GM08714 (cell line): ENCODE data around the gene SLC22A2.
"Not testable (repeated sequence)": the region's sequence is repeated elsewhere in the genome, so short reads cannot be mapped to it uniquely, and the experiment has no call there.

Experiments used
- H3K4me3 ChIP-seq: fragments of 200-500 bp; sonication (Bioruptor generic); 2 replicates; pipeline ENCODE4 v1.5.1; 2014; ENCODE audit warnings: mild to moderate bottlenecking, low read length, inconsistent platforms
- ZNF274 ChIP-seq: IDR thresholded peaks from 2 replicates; pipeline ENCODE4 v1.6.1; 2012; ENCODE audit warnings: mild to moderate bottlenecking, low read depth, low read length

SLC22A2 gene

GRCh38 chr6:160248538-160248937, 10.1 kb downstream of the SLC22A2 start:
- no peak for TF ChIP-seq ZNF274
- no peak overlapping the region for H3K4me3 ChIP-seq

GRCh38 chr6:160247457-160247883, 11.2 kb downstream of the SLC22A2 start:
- no peak overlapping the region for H3K4me3 ChIP-seq
- no peak for TF ChIP-seq ZNF274

- no peak for TF ChIP-seq ZNF274
- H3K4me3 ChIP-seq, result no peak overlapping the region
These were observed 17.9 kb downstream of the SLC22A2 start for GRCh38 chr6:160240691-160241084.

- H3K4me3 ChIP-seq, result no peak overlapping the region
- no peak for TF ChIP-seq ZNF274
These were observed 18.5 kb downstream of the SLC22A2 start for GRCh38 chr6:160239929-160240690.

- H3K4me3 ChIP-seq, result no peak overlapping the region
- no peak for TF ChIP-seq ZNF274
These were observed 19.6 kb downstream of the SLC22A2 start for GRCh38 chr6:160238761-160239751.

- no peak overlapping the region for H3K4me3 ChIP-seq
- TF ChIP-seq ZNF274, result no peak
These were observed 20.3 kb downstream of the SLC22A2 start for GRCh38 chr6:160238278-160238711.

- H3K4me3 ChIP-seq, result not testable (repeated sequence)
These were observed 20.9 kb downstream of the SLC22A2 start for GRCh38 chr6:160237597-160238275.

GRCh38 chr6:160236235-160236872, 22.3 kb downstream of the SLC22A2 start:
- H3K4me3 ChIP-seq, result not testable (repeated sequence)

GRCh38 chr6:160233950-160234640, 24.5 kb downstream of the SLC22A2 start:
- H3K4me3 ChIP-seq, result not testable (repeated sequence)

GRCh38 chr6:160227769-160228161, 30.9 kb downstream of the SLC22A2 start:
- H3K4me3 ChIP-seq, result no peak overlapping the region
- no peak for TF ChIP-seq ZNF274

GRCh38 chr6:160227038-160227768, 31.4 kb downstream of the SLC22A2 start:
- H3K4me3 ChIP-seq, result no peak overlapping the region
- TF ChIP-seq ZNF274, result no peak

GRCh38 chr6:160226118-160226591, 32.5 kb downstream of the SLC22A2 start:
- no peak for TF ChIP-seq ZNF274
- H3K4me3 ChIP-seq, result no peak overlapping the region
